ENCODE measurements around the gene ACSM6.

Gene ACSM6

GRCh38 chr10:95243318-95243617 lies 49.2 kb downstream of the ACSM6 start:
- no peak overlapping the region for H3K4me2 ChIP-seq (ENCODE audit: low read length)
- no peaks in the 10 kb centered on the region for H3K9me2 ChIP-seq (ENCODE audit: low read depth, low read length)
- H3K79me2 ChIP-seq (ENCODE audit: insufficient read depth, low read length) = no peaks in the 10 kb centered on the region
- no peaks in the 10 kb centered on the region for H3K27me3 ChIP-seq (ENCODE audit: insufficient read depth, low read length)
- peaks cover 4% of the 10 kb centered on the region for H3K4me1 ChIP-seq (ENCODE audit: insufficient read depth, low read length, severe bottlenecking)
- H4K20me1 ChIP-seq (ENCODE audit: insufficient read depth, low read length) = no peaks in the 10 kb centered on the region
- 0 out of 2 replicates have a peak, but pooled peaks cover 8% of the 10 kb centered on the region for H3K36me3 ChIP-seq (ENCODE audit: insufficient read depth, low read length)
- H3K27ac ChIP-seq (ENCODE audit: low read depth, low read length, poor library complexity, severe bottlenecking) = no peak overlapping the region
- no peak overlapping the region for H3K9ac ChIP-seq (ENCODE audit: low read length)
- H3K4me3 ChIP-seq (ENCODE audit: low read depth, low read length, poor library complexity, severe bottlenecking) = no peak overlapping the region
- H2AFZ ChIP-seq (ENCODE audit: low read length) = no peak overlapping the region
- no peaks in the 10 kb centered on the region for H3K9me3 ChIP-seq (ENCODE audit: low read length)
- H3F3A ChIP-seq (ENCODE audit: insufficient read depth, low read length) = no peaks in the 10 kb centered on the region
- TF ChIP-seq EZH2 (IDR thresholded peaks at IDR 0.05; ENCODE audit: borderline replicate concordance, low read length) = no peak
- TF ChIP-seq, protein P1, sequence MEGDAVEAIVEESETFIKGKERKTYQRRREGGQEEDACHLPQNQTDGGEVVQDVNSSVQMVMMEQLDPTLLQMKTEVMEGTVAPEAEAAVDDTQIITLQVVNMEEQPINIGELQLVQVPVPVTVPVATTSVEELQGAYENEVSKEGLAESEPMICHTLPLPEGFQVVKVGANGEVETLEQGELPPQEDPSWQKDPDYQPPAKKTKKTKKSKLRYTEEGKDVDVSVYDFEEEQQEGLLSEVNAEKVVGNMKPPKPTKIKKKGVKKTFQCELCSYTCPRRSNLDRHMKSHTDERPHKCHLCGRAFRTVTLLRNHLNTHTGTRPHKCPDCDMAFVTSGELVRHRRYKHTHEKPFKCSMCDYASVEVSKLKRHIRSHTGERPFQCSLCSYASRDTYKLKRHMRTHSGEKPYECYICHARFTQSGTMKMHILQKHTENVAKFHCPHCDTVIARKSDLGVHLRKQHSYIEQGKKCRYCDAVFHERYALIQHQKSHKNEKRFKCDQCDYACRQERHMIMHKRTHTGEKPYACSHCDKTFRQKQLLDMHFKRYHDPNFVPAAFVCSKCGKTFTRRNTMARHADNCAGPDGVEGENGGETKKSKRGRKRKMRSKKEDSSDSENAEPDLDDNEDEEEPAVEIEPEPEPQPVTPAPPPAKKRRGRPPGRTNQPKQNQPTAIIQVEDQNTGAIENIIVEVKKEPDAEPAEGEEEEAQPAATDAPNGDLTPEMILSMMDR (IDR thresholded peaks at IDR 0.05; ENCODE audit: low read length) = no peak

GRCh38 chr10:95244152-95244551 lies 50.1 kb downstream of the ACSM6 start:
- H3K9me2 ChIP-seq (ENCODE audit: low read depth, low read length) = no peaks in the 10 kb centered on the region
- H3K36me3 ChIP-seq (ENCODE audit: insufficient read depth, low read length) = 0 out of 2 replicates have a peak, but pooled peaks cover 8% of the 10 kb centered on the region
- H3K4me1 ChIP-seq (ENCODE audit: insufficient read depth, low read length, severe bottlenecking) = peaks cover 4% of the 10 kb centered on the region
- H4K20me1 ChIP-seq (ENCODE audit: insufficient read depth, low read length) = no peaks in the 10 kb centered on the region
- no peak overlapping the region for H2AFZ ChIP-seq (ENCODE audit: low read length)
- no peaks in the 10 kb centered on the region for H3F3A ChIP-seq (ENCODE audit: insufficient read depth, low read length)
- no peak overlapping the region for H3K27ac ChIP-seq (ENCODE audit: low read depth, low read length, poor library complexity, severe bottlenecking)
- no peaks in the 10 kb centered on the region for H3K9me3 ChIP-seq (ENCODE audit: low read length)
- H3K4me3 ChIP-seq (ENCODE audit: low read depth, low read length, poor library complexity, severe bottlenecking) = no peak overlapping the region
- H3K4me2 ChIP-seq (ENCODE audit: low read length) = no peak overlapping the region
- no peak overlapping the region for H3K9ac ChIP-seq (ENCODE audit: low read length)
- H3K27me3 ChIP-seq (ENCODE audit: insufficient read depth, low read length) = no peaks in the 10 kb centered on the region
- H3K79me2 ChIP-seq (ENCODE audit: insufficient read depth, low read length) = no peaks in the 10 kb centered on the region
- TF ChIP-seq, protein P1 (IDR thresholded peaks at IDR 0.05; ENCODE audit: low read length) = no peak
- no peak for TF ChIP-seq EZH2 (IDR thresholded peaks at IDR 0.05; ENCODE audit: borderline replicate concordance, low read length)

- TF ChIP-seq, protein P1 (IDR thresholded peaks at IDR 0.05; ENCODE audit: low read length) = no peak
- no peak for TF ChIP-seq EZH2 (IDR thresholded peaks at IDR 0.05; ENCODE audit: borderline replicate concordance, low read length)
- peaks cover 4% of the 10 kb centered on the region for H3K4me1 ChIP-seq (ENCODE audit: insufficient read depth, low read length, severe bottlenecking)
These were observed 51.5 kb downstream of the ACSM6 start for GRCh38 chr10:95245425-95246055.

More at GRCh38 chr10:95245425-95246055, 51.5 kb downstream of the ACSM6 start:
- Histone ChIP-seq H3K9me2 (ENCODE audit: low read depth, low read length) (no peaks in the 10 kb centered on the region), H3K4me2 (ENCODE audit: low read length) (no peak overlapping the region), H3K36me3 (ENCODE audit: insufficient read depth, low read length) (0 out of 2 replicates have a peak, but pooled peaks cover 2% of the 10 kb centered on the region), H3K4me3 (ENCODE audit: low read depth, low read length, poor library complexity, severe bottlenecking) (no peak overlapping the region), H3K27ac (ENCODE audit: low read depth, low read length, poor library complexity, severe bottlenecking) (peak overlapping the region; percentile 12), H3K79me2 (ENCODE audit: insufficient read depth, low read length) (no peaks in the 10 kb centered on the region), H3K9ac (ENCODE audit: low read length) (no peak overlapping the region), H3K9me3 (ENCODE audit: low read length) (no peaks in the 10 kb centered on the region), H4K20me1 (ENCODE audit: insufficient read depth, low read length) (no peaks in the 10 kb centered on the region), H3K27me3 (ENCODE audit: insufficient read depth, low read length) (no peaks in the 10 kb centered on the region), H2AFZ (ENCODE audit: low read length) (no peak overlapping the region), H3F3A (ENCODE audit: insufficient read depth, low read length) (no peaks in the 10 kb centered on the region)
